Bone marrow (tissue), 2 donors: ENCODE results near the gene DPYSL4.
"Not testable (repeated sequence)": the region's sequence is repeated elsewhere in the genome, so short reads cannot be mapped to it uniquely, and the experiment has no call there.

ENCODE experiments used
- DNase-seq, 2 donors: peaks; one replicate each; lab custom pipeline; 2025; lab: John Stamatoyannopoulos, UW

The DPYSL4 gene

DNA sequence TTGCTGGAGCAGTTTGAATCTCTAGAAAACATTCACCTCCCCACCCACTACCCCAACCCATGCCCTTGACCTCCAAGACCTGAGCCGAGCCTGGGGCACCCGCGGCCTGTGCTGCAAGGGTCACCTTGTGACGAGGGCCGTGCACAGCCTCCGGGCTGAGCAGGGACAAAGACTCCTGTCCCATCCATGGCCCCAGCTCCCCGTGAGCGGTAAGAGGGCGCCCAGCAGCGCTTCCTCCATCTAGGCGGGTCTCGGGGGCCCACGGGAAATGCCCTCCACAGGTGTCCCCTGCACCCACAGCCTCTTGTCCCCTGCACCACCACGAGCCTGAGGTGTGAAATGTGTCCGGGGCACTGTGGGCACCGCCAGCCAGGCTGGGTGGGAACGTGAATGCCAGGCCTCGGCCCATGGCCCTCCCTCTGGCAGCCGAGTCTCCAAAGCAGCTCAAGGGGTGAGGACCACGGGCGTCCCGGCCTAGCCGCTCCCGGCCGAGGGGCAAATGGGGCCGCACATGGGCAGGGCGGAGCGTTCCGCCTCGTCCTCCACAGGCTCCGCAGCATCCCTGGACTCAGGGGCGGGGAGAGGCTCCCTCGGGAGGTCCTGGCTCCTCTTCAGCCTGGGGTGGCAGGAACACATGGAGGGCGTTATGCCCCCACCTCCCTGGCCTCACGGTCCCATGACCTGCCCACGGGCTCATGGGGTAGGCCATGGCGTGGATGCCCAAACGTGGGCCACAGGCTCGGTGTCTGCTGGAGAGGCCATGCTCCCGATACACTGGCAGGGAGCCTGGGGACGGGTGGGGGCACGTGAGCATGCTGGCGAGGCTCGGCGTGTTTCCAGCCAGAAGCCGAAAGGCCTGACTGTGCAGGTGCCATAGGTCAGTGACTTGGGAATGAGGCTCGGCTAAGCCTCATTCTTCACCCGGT, 21.1 kb downstream of the DPYSL4 start:
- no peak for DNase-seq

GRCh38 chr10:132208462-132209050, 21.8 kb downstream of the DPYSL4 start:
- DNase-seq, result no peak

DNA sequence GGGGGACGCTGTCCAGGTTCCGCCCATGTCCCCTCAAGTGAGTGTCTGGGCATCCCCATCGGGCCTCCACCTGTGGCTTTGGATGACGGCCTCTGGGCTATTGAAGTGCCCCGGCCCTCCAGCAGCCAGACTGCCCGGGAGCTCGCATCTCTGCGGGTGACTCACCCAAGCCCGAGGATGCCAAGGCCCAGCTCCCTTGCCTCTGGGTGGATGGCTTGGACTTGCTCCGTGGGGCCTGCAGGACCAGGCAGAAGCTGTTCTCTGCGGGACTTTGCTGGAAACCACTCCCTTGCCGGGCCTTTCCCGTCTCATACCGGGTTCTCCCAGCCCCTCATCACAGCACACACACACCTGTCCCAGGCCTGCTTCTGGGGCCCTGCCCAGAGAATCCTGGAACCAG, 22.4 kb downstream of the DPYSL4 start:
- no peak for DNase-seq

DNA sequence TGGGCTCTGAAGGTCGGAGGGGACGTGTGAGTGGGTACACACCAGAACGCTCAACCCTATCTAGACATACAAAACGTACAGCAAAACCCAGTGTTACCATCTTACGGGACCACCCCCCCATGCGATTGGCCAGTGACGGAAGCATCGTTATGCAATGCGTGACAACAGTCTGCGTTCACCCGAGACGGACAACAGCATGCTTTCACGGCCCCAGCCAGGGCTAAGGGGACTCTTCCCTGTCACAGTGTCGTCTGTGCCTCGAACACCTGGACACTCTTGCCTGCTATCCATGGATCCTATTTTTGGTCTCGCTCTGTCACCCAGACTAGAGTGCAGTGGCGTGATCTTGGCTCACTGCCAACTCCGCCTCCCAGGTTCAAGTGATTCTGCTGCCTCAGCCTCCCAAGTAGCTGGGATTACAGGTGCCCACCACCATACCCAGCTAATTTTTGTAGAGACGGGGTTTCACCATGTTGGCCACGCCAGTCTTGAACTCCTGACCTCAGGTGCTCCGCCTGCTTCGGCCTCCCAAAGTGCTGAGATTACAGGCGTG, 23.3 kb downstream of the DPYSL4 start:
- no peak for DNase-seq

DNA sequence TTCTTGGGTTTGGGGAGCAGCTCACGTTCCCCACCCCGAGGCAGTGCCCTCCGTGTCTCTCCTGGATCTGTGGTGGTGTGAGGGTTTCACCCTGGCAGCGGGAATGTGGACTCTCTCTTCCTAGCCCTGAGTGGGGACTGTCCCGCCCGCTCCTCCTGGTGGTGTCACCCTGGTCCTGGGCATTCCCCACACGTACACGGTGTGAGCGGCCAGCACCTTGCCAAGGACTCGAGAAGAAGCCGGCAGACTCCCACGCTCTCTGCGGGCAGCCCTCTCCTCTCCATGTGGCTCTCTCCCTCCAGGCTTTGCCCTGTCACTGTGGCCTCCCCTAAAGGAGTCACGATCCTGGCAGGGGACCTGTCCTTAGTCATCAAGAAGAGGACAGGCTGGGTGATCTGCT, 24.0 kb downstream of the DPYSL4 start:
- no peak for DNase-seq

GRCh38 chr10:132211246-132211645, 24.5 kb downstream of the DPYSL4 start:
- DNase-seq, result no peak

- DNase-seq, result no peak
Measured at GRCh38 chr10:132212816-132213215, 26.1 kb downstream of the DPYSL4 start.

GRCh38 chr10:132213917-132214316, 27.2 kb downstream of the DPYSL4 start:
- DNase-seq, result no peak

- not testable (repeated sequence) for DNase-seq
Measured at GRCh38 chr10:132216441-132216840, 29.7 kb downstream of the DPYSL4 start.

- no peak for DNase-seq
Measured at GRCh38 chr10:132219486-132219885, 32.7 kb downstream of the DPYSL4 start.

DNA sequence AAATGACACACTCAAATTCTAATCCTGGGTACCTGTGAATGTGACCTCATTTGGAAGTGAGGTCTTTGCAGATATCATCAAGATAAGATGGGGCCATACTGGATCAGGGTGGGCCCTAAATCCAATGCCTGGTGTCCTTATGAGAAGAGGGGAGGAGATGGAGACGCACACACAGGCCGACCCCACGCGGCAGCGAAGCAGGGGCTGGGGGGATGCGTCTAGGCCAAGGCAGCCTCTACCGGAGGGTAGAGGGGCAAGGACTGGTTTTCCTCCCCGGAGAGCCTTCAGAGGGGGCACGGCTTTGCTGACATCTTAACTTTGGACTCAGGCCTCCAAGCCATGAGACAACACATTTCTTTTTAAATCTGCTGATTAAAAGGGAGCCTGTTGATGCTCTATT, 33.3 kb downstream of the DPYSL4 start:
- no peak for DNase-seq

DNA sequence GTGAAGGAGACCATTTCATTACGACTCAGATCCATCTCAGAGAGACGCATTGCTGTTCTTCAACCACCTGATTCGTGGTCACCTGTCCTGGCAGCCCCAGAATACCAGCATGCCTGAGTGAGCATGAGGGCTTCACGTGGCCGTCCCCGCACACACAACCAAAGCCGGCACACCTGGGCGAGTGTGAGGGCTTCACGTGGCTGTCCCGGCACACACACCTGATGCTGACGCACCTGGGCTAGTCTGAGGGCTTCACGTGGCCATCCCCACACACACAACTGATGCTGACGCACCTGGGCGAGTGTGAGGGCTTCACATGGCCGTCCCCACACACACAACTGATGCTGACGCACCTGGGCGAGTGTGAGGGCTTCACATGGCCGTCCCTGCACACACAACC, 34.2 kb downstream of the DPYSL4 start:
- not testable (repeated sequence) for DNase-seq

- DNase-seq, result no peak
Measured at GRCh38 chr10:132222726-132223125, 36.0 kb downstream of the DPYSL4 start.

GRCh38 chr10:132223156-132223590, 36.4 kb downstream of the DPYSL4 start:
- DNase-seq, result peak; percentile 39 to 72

DNA sequence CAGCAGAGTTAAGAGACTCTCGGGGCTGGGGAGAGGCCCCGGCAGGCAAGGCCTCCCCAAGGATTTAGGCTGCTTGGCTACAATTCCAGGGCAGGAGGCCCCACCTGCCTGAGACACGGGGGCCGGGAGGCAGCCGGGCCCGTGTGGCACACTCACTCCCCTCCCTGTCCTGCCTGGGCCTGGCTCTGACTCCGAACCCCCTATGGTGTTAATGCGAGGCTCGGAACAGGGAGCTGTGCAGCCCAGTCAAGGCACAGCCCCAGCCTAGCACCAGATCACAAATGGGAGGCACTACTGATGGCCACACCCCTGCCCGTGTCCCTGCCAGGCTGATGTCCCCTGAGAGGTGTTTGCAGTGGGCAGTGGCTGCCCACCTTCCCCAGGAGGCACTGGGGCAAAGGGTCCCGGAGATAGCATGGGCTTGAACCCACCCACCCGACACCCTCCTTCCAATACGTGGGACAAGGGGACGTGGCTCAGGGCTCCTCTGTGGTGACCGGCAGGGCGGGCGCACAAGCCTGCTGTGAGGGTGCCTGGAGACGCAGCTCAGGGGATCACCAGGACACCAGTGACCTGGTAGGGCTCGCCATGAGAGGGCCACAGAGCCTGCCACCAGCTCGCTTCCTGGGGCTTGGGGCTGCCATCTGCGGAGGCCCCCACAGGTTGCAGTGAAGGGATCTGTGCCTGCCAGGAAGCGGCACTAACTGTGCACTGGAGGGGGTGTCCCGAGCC, 37.0 kb downstream of the DPYSL4 start:
- no peak for DNase-seq

GRCh38 chr10:132224343-132225072, 37.8 kb downstream of the DPYSL4 start:
- no peak for DNase-seq

GRCh38 chr10:132225073-132225848, 38.5 kb downstream of the DPYSL4 start:
- no peak for DNase-seq

DNA sequence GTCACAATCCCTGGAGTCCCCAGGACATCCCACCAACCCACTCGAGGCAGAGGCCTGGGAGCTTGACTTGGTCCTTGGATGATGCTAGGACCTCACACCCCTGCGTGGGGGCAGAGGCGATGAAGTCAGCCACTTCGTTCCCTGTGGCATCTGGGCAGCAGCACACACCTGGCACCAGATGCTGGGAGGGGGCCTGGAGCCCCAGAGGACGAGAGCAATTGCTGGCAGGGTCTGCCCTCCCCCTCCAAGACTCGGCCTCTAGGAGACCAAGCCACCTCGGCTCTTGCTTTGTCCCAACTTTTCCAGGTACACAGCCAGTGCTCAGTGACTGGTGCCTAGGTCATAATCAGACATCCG, 39.1 kb downstream of the DPYSL4 start:
- DNase-seq, result no peak

DNA sequence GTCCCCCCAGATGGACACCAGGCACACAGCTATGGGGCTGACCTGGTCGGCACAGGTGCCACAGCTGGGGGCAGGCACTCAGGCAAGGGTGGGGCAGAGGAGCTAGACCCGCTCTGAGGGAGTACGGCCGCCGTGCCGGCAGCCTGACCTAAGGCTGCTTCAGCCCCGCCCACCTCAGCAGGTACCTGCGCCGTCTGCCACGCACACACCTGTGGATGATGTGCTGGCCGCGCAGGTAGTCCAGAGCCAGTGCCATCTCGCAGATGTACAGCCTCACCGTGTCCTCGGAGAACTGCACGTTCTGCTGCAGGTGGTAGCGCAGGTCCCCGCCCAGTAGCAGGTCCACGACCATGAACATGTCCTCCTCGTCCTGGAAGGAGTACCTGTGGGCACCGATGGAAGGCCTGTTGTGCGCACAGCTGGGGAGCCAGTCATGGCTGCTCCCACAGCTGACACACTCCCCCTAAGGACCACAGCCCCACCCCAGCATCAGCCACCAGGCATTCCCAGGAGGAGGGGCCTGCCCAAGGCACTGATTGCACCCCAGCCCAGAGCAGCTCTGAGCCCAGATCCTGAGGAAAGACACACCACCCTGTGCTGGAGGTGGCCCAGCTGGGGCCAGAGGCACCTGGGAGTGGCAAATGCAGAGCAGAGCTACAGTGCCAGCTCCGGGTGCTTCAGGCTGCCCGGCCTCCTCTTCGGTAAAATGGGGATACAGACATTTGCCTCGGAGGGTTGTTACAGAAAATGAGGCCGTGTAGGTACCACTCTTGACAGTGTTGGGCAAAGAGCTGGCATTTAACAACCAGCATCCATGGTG, 40.0 kb downstream of the DPYSL4 start:
- DNase-seq, result no peak

DNA sequence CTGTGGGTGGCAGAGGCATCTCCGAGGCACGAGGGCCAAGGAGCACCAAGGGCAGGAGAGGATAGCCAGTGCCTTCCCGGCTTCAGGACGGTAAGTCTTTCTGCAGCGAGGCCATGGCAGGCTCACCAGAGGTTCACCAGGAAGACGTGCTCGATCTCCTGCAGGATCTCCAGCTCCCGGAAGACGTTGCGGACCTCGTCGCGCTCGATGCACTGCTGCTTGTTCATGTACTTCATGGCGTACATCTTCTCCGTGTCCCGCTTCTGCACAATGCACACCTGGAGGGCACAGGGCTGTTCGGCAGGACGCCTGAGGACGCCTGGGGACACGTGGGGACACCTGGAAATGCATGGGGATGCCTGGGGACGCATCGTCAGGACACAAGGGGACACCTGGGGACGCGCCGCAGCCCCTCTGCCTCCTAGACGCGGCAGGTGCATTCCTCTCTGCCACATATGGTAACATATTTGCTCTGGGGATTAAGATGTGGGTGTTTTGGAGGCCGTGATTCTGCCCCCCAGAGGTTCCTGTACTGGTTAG, 41.2 kb downstream of the DPYSL4 start:
- DNase-seq, result no peak
